SK-N-SH (cell line): ENCODE results near the gene ST7.

ENCODE experiments used
- CTCF ChIP-seq: fragments of 200-600 bp; sonication (generic); IDR thresholded peaks from 2 replicates; pipeline ENCODE4 v1.6.1; 2017; ENCODE audit warnings: antibody characterized with exemption, mild to moderate bottlenecking, moderate library complexity
- EP300 ChIP-seq, 2 experiments: IDR thresholded peaks; 2 replicates each; pipeline versions ENCODE4 v1.4.0 to v1.6.1; 2012; ENCODE audit warnings: borderline replicate concordance in 1 of 2, low read depth in 1 of 2, low read length in 1 of 2
- EZH2phosphoT487 ChIP-seq: fragments of 200-600 bp; sonication (generic); IDR thresholded peaks from 2 replicates; pipeline ENCODE4 v1.6.1; 2017; ENCODE audit warnings: low read depth, mixed run types, mild to moderate bottlenecking, antibody characterized with exemption, moderate library complexity, borderline replicate concordance
- JUND ChIP-seq: IDR thresholded peaks from 2 replicates; pipeline ENCODE4 v1.4.0; 2012
- MXI1 ChIP-seq: IDR thresholded peaks from 2 replicates; pipeline ENCODE4 v1.6.1; 2012; ENCODE audit warnings: mild to moderate bottlenecking, low read depth, low read length, improper control_type of control experiment
- POLR2AphosphoS5 ChIP-seq: IDR thresholded peaks from 2 replicates; pipeline ENCODE4 v1.6.1; 2012; ENCODE audit warnings: low read depth, low read length
- RCOR1 ChIP-seq: fragments of 150-350 bp; IDR thresholded peaks from 2 replicates; pipeline ENCODE4 v1.6.1; 2017; ENCODE audit warnings: antibody characterized with exemption, low read length
- REST ChIP-seq: IDR thresholded peaks from 2 replicates; pipeline ENCODE4 v1.6.1; 2012; ENCODE audit warnings: mild to moderate bottlenecking, low read depth, low read length, moderate library complexity
- TAF1 ChIP-seq: IDR thresholded peaks from 2 replicates; pipeline ENCODE4 v1.6.1; 2012; ENCODE audit warnings: low read depth, mild to moderate bottlenecking, low read length, moderate library complexity, borderline replicate concordance
- USF2 ChIP-seq: fragments of 150-350 bp; IDR thresholded peaks from 2 replicates; pipeline ENCODE4 v1.6.1; 2017; ENCODE audit warnings: antibody characterized with exemption, low read length, low read depth, borderline replicate concordance
- YY1 ChIP-seq: IDR thresholded peaks from 2 replicates; pipeline ENCODE4 v1.4.0; 2012; ENCODE audit warnings: low read depth, mild to moderate bottlenecking

- TF ChIP-seq CTCF (no peak), REST (no peak), EP300 (IDR thresholded peaks at IDR 0.05; ENCODE audit: borderline replicate concordance in 1 of 2, low read depth in 1 of 2, low read length in 1 of 2) (no peak), YY1 (no peak), JUND (no peak), POLR2AphosphoS5 (no peak), MXI1 (no peak), TAF1 (no peak), USF2 (no peak), EZH2phosphoT487 (no peak), RCOR1 (no peak)
These were observed 133.5 kb downstream of the ST7 start for GRCh38 chr7:117086788-117087187.
